WERI-Rb-1 (cell line): ENCODE results near the gene ZIK1.

Experiments used
- DNase-seq: peaks from one replicate; pipeline ENCODE4 v3.0.0-alpha.2; 2020
- H3K27ac ChIP-seq: fragments of 250-450 bp; sonication (Bioruptor Pico); 2 replicates; pipeline ENCODE4 v1.5.1; 2020; ENCODE audit warnings: mild to moderate bottlenecking, moderate library complexity
- H3K27me3 ChIP-seq: fragments of 250-450 bp; sonication (Bioruptor Pico); 2 replicates; pipeline ENCODE4 v1.5.1; 2021; ENCODE audit warnings: mild to moderate bottlenecking, low read depth, moderate library complexity; ENCODE audit not compliant: insufficient read depth, severe bottlenecking
- H3K36me3 ChIP-seq: fragments of 250-450 bp; sonication (Bioruptor Pico); 2 replicates; pipeline ENCODE4 v1.5.1; 2020; ENCODE audit warnings: mild to moderate bottlenecking, moderate library complexity
- H3K4me3 ChIP-seq: 2 replicates; pipeline ENCODE4 v1.5.1; 2011; ENCODE audit warnings: low read depth, mild to moderate bottlenecking, control low read depth, low read length
- H3K9me3 ChIP-seq: fragments of 250-450 bp; sonication (Bioruptor Pico); 2 replicates; pipeline ENCODE4 v1.5.1; 2021; ENCODE audit warnings: mild to moderate bottlenecking, moderate library complexity; ENCODE audit not compliant: severe bottlenecking
- TF ChIP-seq, protein P1 (sequence below): IDR thresholded peaks from 2 replicates; pipeline ENCODE4 v1.5.1; 2011; ENCODE audit warnings: low read depth, mild to moderate bottlenecking, control low read depth, inconsistent platforms, low read length

The ZIK1 gene

DNA sequence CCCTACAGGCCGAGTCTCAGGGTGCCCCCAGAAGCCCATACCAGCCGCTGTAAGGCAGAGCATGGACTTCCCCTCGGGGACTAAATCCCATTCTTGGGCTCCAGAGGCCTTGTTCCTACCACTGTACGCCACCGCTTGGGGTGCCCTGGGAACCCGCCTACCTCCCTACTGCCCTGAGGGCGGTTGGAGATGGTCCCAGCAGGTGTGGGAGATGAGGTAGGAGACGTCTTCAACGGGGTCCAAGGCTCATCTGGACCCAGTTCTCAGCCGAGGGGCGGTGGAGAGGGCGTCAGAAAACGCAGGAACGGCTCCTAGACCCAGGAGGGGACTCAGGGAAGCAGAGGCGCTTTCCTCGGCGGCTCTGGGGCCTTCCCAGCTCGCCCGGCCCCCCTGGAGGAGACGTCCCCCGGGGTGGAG is 833 bp upstream of the ZIK1 start:
- TF ChIP-seq, protein P1, sequence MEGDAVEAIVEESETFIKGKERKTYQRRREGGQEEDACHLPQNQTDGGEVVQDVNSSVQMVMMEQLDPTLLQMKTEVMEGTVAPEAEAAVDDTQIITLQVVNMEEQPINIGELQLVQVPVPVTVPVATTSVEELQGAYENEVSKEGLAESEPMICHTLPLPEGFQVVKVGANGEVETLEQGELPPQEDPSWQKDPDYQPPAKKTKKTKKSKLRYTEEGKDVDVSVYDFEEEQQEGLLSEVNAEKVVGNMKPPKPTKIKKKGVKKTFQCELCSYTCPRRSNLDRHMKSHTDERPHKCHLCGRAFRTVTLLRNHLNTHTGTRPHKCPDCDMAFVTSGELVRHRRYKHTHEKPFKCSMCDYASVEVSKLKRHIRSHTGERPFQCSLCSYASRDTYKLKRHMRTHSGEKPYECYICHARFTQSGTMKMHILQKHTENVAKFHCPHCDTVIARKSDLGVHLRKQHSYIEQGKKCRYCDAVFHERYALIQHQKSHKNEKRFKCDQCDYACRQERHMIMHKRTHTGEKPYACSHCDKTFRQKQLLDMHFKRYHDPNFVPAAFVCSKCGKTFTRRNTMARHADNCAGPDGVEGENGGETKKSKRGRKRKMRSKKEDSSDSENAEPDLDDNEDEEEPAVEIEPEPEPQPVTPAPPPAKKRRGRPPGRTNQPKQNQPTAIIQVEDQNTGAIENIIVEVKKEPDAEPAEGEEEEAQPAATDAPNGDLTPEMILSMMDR = no peak
- Histone ChIP-seq H3K27me3 (no peaks in the 10 kb centered on the region), H3K9me3 (peaks cover 5% of the 10 kb centered on the region), H3K27ac (peak overlapping the region; percentile 92), H3K4me3 (peak overlapping the region; percentile 98), H3K36me3 (peaks cover 37% of the 10 kb centered on the region)
- DNase-seq = no peak

DNA sequence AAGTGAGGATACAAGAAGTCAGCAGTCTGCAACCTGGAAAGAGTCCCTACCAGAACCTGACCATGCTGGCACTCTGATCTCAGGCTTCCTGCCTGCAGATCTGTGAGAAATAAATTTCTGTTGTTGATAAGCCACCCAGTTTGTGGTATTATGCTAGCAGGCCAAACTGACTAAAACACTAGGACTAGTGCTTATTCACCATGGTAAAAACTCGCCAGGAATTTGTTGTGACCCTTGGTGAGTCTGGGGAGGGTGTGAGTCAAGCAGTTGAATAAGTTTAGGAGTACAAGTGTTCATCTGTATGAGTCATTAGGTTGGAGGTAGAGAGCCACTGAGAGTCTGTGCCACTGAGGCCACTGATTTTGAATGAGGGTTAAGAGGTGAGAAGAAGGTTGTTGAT is 3.6 kb downstream of the ZIK1 start:
- no peak overlapping the region for H3K27ac ChIP-seq
- no peak for DNase-seq
- H3K9me3 ChIP-seq = peaks cover 5% of the 10 kb centered on the region
- no peaks in the 10 kb centered on the region for H3K27me3 ChIP-seq
- no peak overlapping the region for H3K4me3 ChIP-seq
- TF ChIP-seq, protein P1 = no peak
- peaks cover 81% of the 10 kb centered on the region for H3K36me3 ChIP-seq

DNA sequence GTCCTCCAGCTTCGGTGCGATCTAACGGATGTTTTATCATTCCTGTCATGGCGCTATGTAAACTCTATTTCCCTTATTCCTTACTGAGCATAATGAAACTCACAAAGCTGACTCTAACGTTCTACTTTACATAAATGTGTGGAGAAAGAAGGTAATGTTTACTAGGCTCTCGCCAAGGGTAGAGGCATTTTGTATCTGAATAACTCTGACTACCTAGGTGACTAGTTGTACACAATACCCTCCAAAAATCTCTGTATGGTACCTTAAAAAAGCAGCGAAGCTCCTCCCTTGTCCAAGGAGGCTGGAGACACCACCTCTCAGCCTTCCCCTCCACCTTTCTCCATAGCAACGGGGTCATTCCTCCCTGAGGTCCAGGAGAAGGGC is 15.4 kb downstream of the ZIK1 start:
- TF ChIP-seq, protein P1 = no peak
- peak overlapping the region; percentile 32 for H3K27ac ChIP-seq
- no peak for DNase-seq
- H3K27me3 ChIP-seq = no peaks in the 10 kb centered on the region
- H3K9me3 ChIP-seq = no peaks in the 10 kb centered on the region
- peak overlapping the region; percentile 94 for H3K4me3 ChIP-seq
- peaks cover 16% of the 10 kb centered on the region for H3K36me3 ChIP-seq

DNA sequence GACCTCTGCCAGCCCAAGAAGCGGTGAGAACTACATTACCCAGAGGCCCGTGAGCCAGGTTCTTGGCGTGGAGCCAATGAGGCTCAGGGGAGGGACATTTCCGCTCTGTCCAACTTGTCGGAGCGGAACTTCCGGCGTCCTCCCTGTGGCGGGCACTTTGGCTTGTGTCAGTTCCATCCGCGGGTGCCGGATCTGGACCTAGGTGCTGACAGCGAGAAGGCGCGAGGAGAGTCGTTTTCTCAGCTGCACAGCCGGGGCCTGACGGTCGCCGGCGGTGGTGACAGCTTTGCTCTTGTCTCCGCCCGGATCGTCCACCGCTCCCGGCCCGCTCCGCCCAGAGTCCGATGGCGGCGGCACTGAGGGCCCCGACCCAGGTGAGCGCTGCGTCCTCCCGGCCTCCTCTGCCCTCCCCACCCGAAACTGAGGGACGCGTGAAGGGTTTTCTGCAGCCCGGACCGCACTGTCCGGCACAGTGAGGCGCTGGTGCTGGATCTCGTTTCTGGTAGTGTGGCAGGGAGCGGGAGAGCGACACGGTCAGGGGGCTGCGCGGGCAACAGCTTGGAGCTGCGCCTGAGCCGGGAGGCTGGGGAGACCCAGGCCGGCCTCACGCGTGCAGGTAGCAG is 15.9 kb downstream of the ZIK1 start, which contains the start of gene ZNF530:
ZNF530 (plus strand) TSS at position 125 of the 623 bp plus-strand sequence. CDS start 4,461 bp downstream, outside the sequence.
- peak; percentile 94 for DNase-seq
- Histone ChIP-seq H3K4me3 (peak within 1 kb of the TSS; percentile 94), H3K9me3 (no peaks in the 10 kb centered on the region), H3K27ac (peak within 1 kb of the TSS; percentile 65), H3K36me3 (peaks cover 21% of the 10 kb centered on the region), H3K27me3 (no peaks in the 10 kb centered on the region)
- TF ChIP-seq, protein P1 = no peak

DNA sequence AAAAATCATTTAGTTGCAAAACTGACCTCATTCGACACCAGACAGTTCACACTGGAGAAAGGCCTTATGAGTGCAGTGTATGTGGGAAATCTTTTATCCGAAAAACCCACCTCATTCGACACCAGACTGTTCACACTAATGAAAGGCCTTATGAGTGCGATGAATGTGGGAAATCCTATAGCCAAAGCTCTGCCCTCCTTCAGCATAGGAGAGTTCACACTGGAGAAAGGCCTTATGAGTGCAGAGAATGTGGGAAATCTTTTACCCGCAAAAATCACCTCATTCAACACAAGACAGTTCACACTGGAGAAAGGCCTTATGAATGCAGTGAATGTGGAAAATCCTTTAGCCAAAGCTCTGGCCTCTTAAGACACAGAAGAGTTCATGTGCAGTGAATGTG is 23.0 kb downstream of the ZIK1 start:
- TF ChIP-seq, protein P1 = no peak
- no peak for DNase-seq
- Histone ChIP-seq H3K4me3 (no peak overlapping the region), H3K36me3 (peaks cover 43% of the 10 kb centered on the region), H3K9me3 (no peaks in the 10 kb centered on the region), H3K27me3 (no peaks in the 10 kb centered on the region), H3K27ac (no peak overlapping the region)

DNA sequence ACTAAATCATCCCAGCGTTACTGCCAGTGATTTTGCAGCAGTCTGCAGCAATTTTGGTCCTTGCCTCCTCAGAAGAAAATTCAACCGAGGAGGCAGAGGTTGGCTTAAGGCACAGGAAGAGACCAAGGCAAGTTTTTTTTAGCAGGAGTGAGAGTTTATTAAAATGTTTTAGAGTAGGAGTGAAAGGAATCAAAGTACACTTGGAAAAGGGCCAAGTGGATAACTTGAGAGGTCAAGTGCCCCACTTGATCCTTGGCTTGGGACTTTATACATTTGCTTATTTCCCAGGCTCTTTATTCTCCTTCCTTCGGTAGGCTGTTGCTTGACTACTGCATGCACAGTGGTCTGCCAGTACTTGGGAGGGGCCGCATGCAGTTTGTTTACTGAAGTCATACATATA is 27.2 kb downstream of the ZIK1 start:
- TF ChIP-seq, protein P1 = no peak
- H3K27me3 ChIP-seq = no peaks in the 10 kb centered on the region

More for the DNA sequence above, 27.2 kb downstream of the ZIK1 start:
- no peak overlapping the region for H3K27ac ChIP-seq
- no peak overlapping the region for H3K4me3 ChIP-seq
- peaks cover 9% of the 10 kb centered on the region for H3K9me3 ChIP-seq
- H3K36me3 ChIP-seq = peaks cover 32% of the 10 kb centered on the region
- no peak for DNase-seq
